Esophagus muscularis mucosa (tissue), 4 donors: ENCODE results near the gene NTRK2. TPM values are rescaled to one million over a fixed set of nuclear protein-coding genes. Genes with fewer than 3 reads are reported as not detected.
A peak's percentile ranks its signal among the peaks of the same experiment; 100 is the strongest.

Source experiments
- DNase-seq: peaks from one replicate; pipeline ENCODE4 v3.0.0-alpha.2; 2017; ENCODE audit errors: extremely low spot score
- H3K27ac ChIP-seq, 4 donors: fragments of 200-600 bp; sonication (generic); replicated peaks in 1 of 4; 1 replicate in 3 of 4; 2 replicates in 1 of 4; pipeline ENCODE4 v1.5.1; 2016 to 2019; ENCODE audit warnings: mild to moderate bottlenecking in 1 of 4
- H3K27me3 ChIP-seq, 4 donors: fragments of 200-600 bp; sonication (generic); one replicate each; pipeline versions ENCODE4 v1.5.1 to v1.6.0; 2016 to 2019
- H3K36me3 ChIP-seq, 4 donors: fragments of 200-600 bp; sonication (generic); one replicate each; pipeline ENCODE4 v1.5.1; 2016 to 2019
- H3K4me1 ChIP-seq, 4 donors: fragments of 200-600 bp; sonication (generic); one replicate each; pipeline ENCODE4 v1.5.1; 2016 to 2019
- H3K4me3 ChIP-seq, 4 donors: fragments of 200-600 bp; sonication (generic); 1 replicate in 2 of 4; 2 replicates in 2 of 4; pipeline ENCODE4 v1.5.1; 2016 to 2019; ENCODE audit warnings: mild to moderate bottlenecking in 4 of 4, moderate library complexity in 1 of 4
- H3K9me3 ChIP-seq, 4 donors: fragments of 200-600 bp; sonication (generic); 1 replicate in 3 of 4; 2 replicates in 1 of 4; pipeline ENCODE4 v1.5.1; 2016 to 2019
- CTCF ChIP-seq, 3 experiments: fragments of 200-600 bp in 2 of 3; fragments of 450-650 bp in 1 of 3; sonication (generic) in 2 of 3; IDR thresholded peaks; one replicate each; pipeline ENCODE4 v1.5.1; 2017 to 2019; ENCODE audit warnings: antibody characterized with exemption in 3 of 3, mild to moderate bottlenecking in 2 of 3, moderate library complexity in 1 of 3
- EP300 ChIP-seq: sonication (generic); formaldehyde crosslinking; IDR thresholded peaks from one replicate; pipeline ENCODE4 v1.6.1; 2017; ENCODE audit warnings: antibody characterized with exemption
- POLR2A ChIP-seq: fragments of 450-650 bp; IDR thresholded peaks from one replicate; pipeline ENCODE4 v1.6.1; 2017; ENCODE audit warnings: antibody characterized with exemption, moderate library complexity, mild to moderate bottlenecking, low read depth
- POLR2AphosphoS5 ChIP-seq, 2 donors: sonication (generic); formaldehyde crosslinking; IDR thresholded peaks; one replicate each; pipeline ENCODE4 v1.6.1; 2017; ENCODE audit warnings: antibody characterized with exemption in 2 of 2
- WGBS: methylation state at CpG from one replicate; pipeline ENCODE4 v1.1.5; 2018; 5-methylcytosine and 5-hydroxymethylcytosine counted together
- intact Hi-C: fragments of 100-400 bp; cut with DNase I; formaldehyde crosslinking; loops from one replicate; pipeline ENCODE4 v1.15.1; 2023
- total RNA-seq, 4 donors: library from RNA; depleted of rRNA; stranded (reverse); fragments of >200 nt; gene quantifications; one replicate each; pipeline versions ENCODE4 v1.1.0 to v1.2.1, GENCODE V29; 2016

Gene NTRK2
- total RNA-seq, 4 donors from 2014 or later = 1.2 to 6.3 (median 5.5) TPM

GRCh38 chr9:84804951-84805694 lies 135.6 kb downstream of the NTRK2 start:
- H3K4me3 ChIP-seq = no peak overlapping the region
- H3K9me3 ChIP-seq = no peaks in the 10 kb centered on the region
- DNase-seq = no peak
- no peaks in the 10 kb centered on the region for H3K36me3 ChIP-seq
- intact Hi-C loops = no loop called here
- WGBS = 51% methylated on average over 5 of the region's 5 CpGs
- H3K4me1 ChIP-seq = no peaks in the 10 kb centered on the region
- H3K27ac ChIP-seq = peak overlapping the region in 1 of 4 donors; percentile 3
- no peaks in the 10 kb centered on the region for H3K27me3 ChIP-seq
- no peak for TF ChIP-seq CTCF (IDR thresholded peaks at IDR 0.05)
- TF ChIP-seq EP300 = no peak
- no peak for TF ChIP-seq POLR2A
- no peak for TF ChIP-seq POLR2AphosphoS5 (IDR thresholded peaks at IDR 0.05)

DNA sequence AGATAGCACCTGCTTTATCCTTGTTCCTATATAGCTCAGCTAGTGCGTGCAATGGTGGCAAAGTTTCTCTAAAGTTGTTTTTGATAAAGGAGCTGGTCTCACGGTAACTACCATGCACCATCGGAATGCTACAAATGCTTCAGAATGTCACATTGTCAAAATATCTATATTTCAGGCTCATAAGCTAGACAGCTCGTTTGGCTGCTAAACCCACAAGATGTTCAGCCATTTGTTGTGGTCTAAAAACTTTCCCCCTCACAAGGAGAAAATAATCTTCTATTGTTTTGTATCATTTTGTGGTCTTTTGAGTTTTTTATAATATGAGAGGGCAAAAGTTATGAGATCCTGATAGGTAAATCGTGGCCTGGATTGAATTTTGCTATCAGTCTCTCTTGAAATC lies 137.9 kb downstream of the NTRK2 start:
- TF ChIP-seq CTCF (IDR thresholded peaks at IDR 0.05) (no peak), POLR2AphosphoS5 (IDR thresholded peaks at IDR 0.05) (no peak), POLR2A (no peak), EP300 (no peak)
- no peaks in the 10 kb centered on the region for H3K9me3 ChIP-seq
- H3K27ac ChIP-seq = no peak overlapping the region
- H3K36me3 ChIP-seq = no peaks in the 10 kb centered on the region
- DNase-seq = no peak
- no peaks in the 10 kb centered on the region for H3K4me1 ChIP-seq
- H3K4me3 ChIP-seq = no peak overlapping the region
- 87% methylated on average over 5 of the region's 5 CpGs for WGBS
- intact Hi-C loops = no loop called here
- no peaks in the 10 kb centered on the region for H3K27me3 ChIP-seq

DNA sequence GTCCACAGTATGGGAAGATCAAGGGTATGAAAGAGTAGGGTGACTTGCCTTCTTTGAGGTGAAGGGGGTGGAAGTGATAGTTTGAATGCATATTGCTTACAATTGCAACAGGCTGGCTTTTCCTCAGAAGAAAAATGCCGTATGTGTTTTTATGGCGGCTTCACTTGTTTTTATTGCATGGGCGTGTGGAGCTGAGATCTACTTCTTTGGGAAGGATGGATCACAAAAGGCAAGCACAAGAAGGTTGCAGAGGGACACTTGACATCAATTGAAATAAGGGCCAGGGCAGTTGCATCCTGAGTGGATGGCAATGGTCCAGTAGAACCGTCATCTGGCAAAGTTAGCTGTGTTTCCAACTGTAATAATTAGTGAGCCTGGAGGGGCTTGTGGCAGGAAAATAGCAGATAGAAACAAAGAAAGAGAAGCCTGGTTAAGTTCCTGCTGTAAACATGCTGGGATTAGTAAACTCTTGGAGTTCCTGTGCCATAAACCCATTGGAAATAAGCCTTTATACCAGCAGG lies 138.4 kb downstream of the NTRK2 start:
- Histone ChIP-seq H3K9me3 (no peaks in the 10 kb centered on the region), H3K4me3 (no peak overlapping the region), H3K27me3 (no peaks in the 10 kb centered on the region), H3K27ac (no peak overlapping the region), H3K4me1 (no peaks in the 10 kb centered on the region), H3K36me3 (no peaks in the 10 kb centered on the region)
- intact Hi-C loops = no loop called here
- 85% methylated on average over 4 of the region's 4 CpGs for WGBS
- TF ChIP-seq POLR2A (no peak), EP300 (no peak), POLR2AphosphoS5 (IDR thresholded peaks at IDR 0.05) (no peak), CTCF (IDR thresholded peaks at IDR 0.05) (no peak)
- DNase-seq = no peak

DNA sequence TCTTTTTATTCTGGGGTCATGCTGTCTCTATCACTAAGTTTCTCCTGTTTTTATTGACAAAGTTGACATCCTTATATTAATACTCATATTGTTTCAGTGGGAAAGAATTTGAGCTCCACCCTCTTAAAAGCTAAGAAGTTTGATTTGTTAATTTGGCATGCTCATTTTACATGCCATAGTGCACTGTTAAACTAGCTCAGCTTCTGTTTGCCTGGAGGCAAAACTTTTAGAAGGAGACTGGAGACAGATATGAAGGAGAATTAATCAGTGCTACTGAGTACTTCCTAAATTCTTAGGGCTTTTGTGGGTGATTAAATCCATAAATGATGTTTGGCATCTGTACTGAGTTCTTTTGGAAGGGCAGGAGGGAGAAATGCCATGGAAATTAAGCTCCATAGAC lies 138.9 kb downstream of the NTRK2 start:
- intact Hi-C loops = no loop called here
- no peak overlapping the region for H3K27ac ChIP-seq
- H3K27me3 ChIP-seq = no peaks in the 10 kb centered on the region
- no peak overlapping the region for H3K4me3 ChIP-seq
- H3K4me1 ChIP-seq = no peaks in the 10 kb centered on the region
- no peaks in the 10 kb centered on the region for H3K36me3 ChIP-seq
- H3K9me3 ChIP-seq = no peaks in the 10 kb centered on the region
- no peak for DNase-seq
- TF ChIP-seq POLR2A (no peak), CTCF (IDR thresholded peaks at IDR 0.05) (no peak), EP300 (no peak)
